Neural cell (in vitro differentiated cells): ENCODE data around the gene RPUSD1. TPM values are rescaled to one million over a fixed set of nuclear protein-coding genes. Genes with fewer than 3 reads are reported as not detected.

ENCODE experiments used
- H2AFZ ChIP-seq: fragments of 200-600, 300-800 bp; sonication (generic), shearing (Covaris generic); 2 replicates; pipeline ENCODE4 v1.6.0; 2014; ENCODE audit warnings: low read depth, mild to moderate bottlenecking, antibody characterized with exemption, low read length, moderate library complexity
- H3F3A ChIP-seq: fragments of 200-600 bp; shearing (Covaris generic); 2 replicates; pipeline ENCODE4 v1.6.1; 2016; ENCODE audit warnings: mild to moderate bottlenecking, moderate library complexity, mixed read lengths, antibody characterized with exemption, low read length; ENCODE audit not compliant: insufficient read depth, poor library complexity, severe bottlenecking
- H3K27ac ChIP-seq: fragments of 200-600, 300-800 bp; sonication (generic), shearing (Covaris generic); 2 replicates; pipeline ENCODE4 v1.5.1; 2014; ENCODE audit warnings: mild to moderate bottlenecking, low read length, moderate library complexity
- H3K27me3 ChIP-seq: fragments of 300-800, 200-600 bp; sonication (generic), shearing (Covaris generic); 2 replicates; pipeline ENCODE4 v1.6.0; 2014; ENCODE audit warnings: mild to moderate bottlenecking, low read depth, low read length, moderate library complexity; ENCODE audit not compliant: insufficient read depth
- H3K36me3 ChIP-seq: fragments of 300-800, 200-600 bp; sonication (generic), shearing (Covaris generic); 2 replicates; pipeline ENCODE4 v1.5.1; 2014; ENCODE audit warnings: mild to moderate bottlenecking, antibody characterized with exemption, low read length, moderate library complexity; ENCODE audit not compliant: insufficient read depth
- H3K4me2 ChIP-seq: fragments of 300-800, 200-600 bp; sonication (generic), shearing (Covaris generic); 2 replicates; pipeline ENCODE4 v1.6.0; 2014; ENCODE audit warnings: mild to moderate bottlenecking, low read length
- H3K4me3 ChIP-seq: fragments of 300-800, 200-600 bp; sonication (generic), shearing (Covaris generic); 2 replicates; pipeline ENCODE4 v1.5.1; 2014; ENCODE audit warnings: mild to moderate bottlenecking, low read length, moderate library complexity
- H3K79me2 ChIP-seq: fragments of 200-600 bp; shearing (Covaris generic); replicated peaks from 2 replicates; pipeline ENCODE4 v1.6.0; 2014; ENCODE audit warnings: mild to moderate bottlenecking, low read length, moderate library complexity; ENCODE audit not compliant: insufficient read depth
- H3K9ac ChIP-seq: fragments of 300-800, 200-600 bp; sonication (generic), shearing (Covaris generic); 2 replicates; pipeline ENCODE4 v1.6.1; 2016; ENCODE audit warnings: mild to moderate bottlenecking, low read length, mixed read lengths
- H3K9me2 ChIP-seq: fragments of 200-600 bp; shearing (Covaris generic); 2 replicates; pipeline ENCODE4 v1.6.1; 2016; ENCODE audit warnings: mild to moderate bottlenecking, low read length, mixed read lengths; ENCODE audit not compliant: insufficient read depth
- H3K9me3 ChIP-seq: fragments of 200-600, 300-800 bp; sonication (generic), shearing (Covaris generic); 2 replicates; pipeline ENCODE4 v1.6.1; 2016; ENCODE audit warnings: mild to moderate bottlenecking, mixed run types, low read length, moderate library complexity, mixed read lengths
- H4K20me1 ChIP-seq: fragments of 200-600 bp; shearing (Covaris generic); 2 replicates; pipeline ENCODE4 v1.6.1; 2016; ENCODE audit warnings: mild to moderate bottlenecking, mixed run types; ENCODE audit not compliant: insufficient read depth
- CTCF ChIP-seq: fragments of 450-650 bp; IDR thresholded peaks from 2 replicates; pipeline ENCODE4 v1.5.1; 2014; ENCODE audit warnings: antibody characterized with exemption, mild to moderate bottlenecking, moderate library complexity; ENCODE audit not compliant: poor library complexity, severe bottlenecking
- EP300 ChIP-seq: fragments of 450-650 bp; conservative IDR thresholded peaks from 2 replicates; pipeline ENCODE4 v1.6.1; 2014; ENCODE audit warnings: antibody characterized with exemption, mild to moderate bottlenecking, moderate library complexity; ENCODE audit not compliant: poor library complexity, severe bottlenecking
- EZH2 ChIP-seq: fragments of 200-600, 300-800 bp; shearing (Covaris generic), sonication (generic); IDR thresholded peaks from 2 replicates; pipeline ENCODE4 v1.6.1; 2014; ENCODE audit warnings: antibody characterized with exemption, low read length, borderline replicate concordance, mild to moderate bottlenecking; ENCODE audit not compliant: insufficient read depth, poor library complexity, severe bottlenecking
- MXI1 ChIP-seq: fragments of 450-650 bp; conservative IDR thresholded peaks from 2 replicates; pipeline ENCODE4 v1.6.1; 2014; ENCODE audit warnings: antibody characterized with exemption, mild to moderate bottlenecking; ENCODE audit not compliant: poor library complexity, severe bottlenecking
- POLR2AphosphoS5 ChIP-seq: IDR thresholded peaks from 2 replicates; pipeline ENCODE4 v1.6.1; 2012
- RAD21 ChIP-seq: fragments of 450-650 bp; conservative IDR thresholded peaks from 2 replicates; pipeline ENCODE4 v1.6.1; 2014; ENCODE audit warnings: antibody characterized with exemption, mild to moderate bottlenecking, moderate library complexity
- REST ChIP-seq: IDR thresholded peaks from 2 replicates; pipeline ENCODE4 v1.6.1; 2012; ENCODE audit warnings: borderline replicate concordance
- SMC3 ChIP-seq: fragments of 450-650 bp; conservative IDR thresholded peaks from 2 replicates; pipeline ENCODE4 v1.6.1; 2014; ENCODE audit warnings: antibody characterized with exemption, mild to moderate bottlenecking, moderate library complexity; ENCODE audit not compliant: poor library complexity
- TAF1 ChIP-seq: IDR thresholded peaks from 2 replicates; pipeline ENCODE4 v1.6.1; 2012; ENCODE audit warnings: low read depth
- polyA plus RNA-seq: library from polyadenylated mRNA; depleted of rRNA; stranded (reverse); fragments of >200 nt; gene quantifications from 2 replicates; pipeline ENCODE4 v1.2.3, GENCODE V29; 2014

The RPUSD1 gene
- polyA plus RNA-seq, 1 donor from 2014 or later = 42.4 TPM

- H3K9me2 ChIP-seq = no peaks in the 10 kb centered on the region
- no peaks in the 10 kb centered on the region for H3K79me2 ChIP-seq
- no peaks in the 10 kb centered on the region for H3F3A ChIP-seq
- no peak for TF ChIP-seq RAD21
- no peak for TF ChIP-seq POLR2AphosphoS5
- TF ChIP-seq REST = no peak
- no peak for TF ChIP-seq SMC3
- no peak for TF ChIP-seq MXI1
- TF ChIP-seq EP300 = no peak
- no peak for TF ChIP-seq CTCF
- TF ChIP-seq TAF1 = no peak
- TF ChIP-seq EZH2 = no peak
- H3K27me3 ChIP-seq = no peaks in the 10 kb centered on the region
- H3K4me2 ChIP-seq = no peak overlapping the region
- no peaks in the 10 kb centered on the region for H3K36me3 ChIP-seq
- H4K20me1 ChIP-seq = no peaks in the 10 kb centered on the region
- no peak overlapping the region for H3K4me3 ChIP-seq
- H3K9me3 ChIP-seq = no peaks in the 10 kb centered on the region
- H3K27ac ChIP-seq = no peak overlapping the region
- no peak overlapping the region for H3K9ac ChIP-seq
- H2AFZ ChIP-seq = no peak overlapping the region
Measured at GRCh38 chr16:767743-768235, 20.4 kb downstream of the RPUSD1 start.

GRCh38 chr16:766820-767640 is 21.2 kb downstream of the RPUSD1 start:
- H3K27ac ChIP-seq = no peak overlapping the region
- H3K36me3 ChIP-seq = no peaks in the 10 kb centered on the region
- no peaks in the 10 kb centered on the region for H3K9me3 ChIP-seq
- H3K4me2 ChIP-seq = no peak overlapping the region
- no peak overlapping the region for H3K4me3 ChIP-seq
- no peaks in the 10 kb centered on the region for H3K79me2 ChIP-seq
- H3F3A ChIP-seq = no peaks in the 10 kb centered on the region
- no peak for TF ChIP-seq SMC3
- TF ChIP-seq CTCF = no peak
- no peak for TF ChIP-seq RAD21
- TF ChIP-seq MXI1 = no peak
- no peak for TF ChIP-seq EP300
- no peak for TF ChIP-seq EZH2
- TF ChIP-seq POLR2AphosphoS5 = no peak
- TF ChIP-seq REST = no peak
- no peak for TF ChIP-seq TAF1
- no peak overlapping the region for H2AFZ ChIP-seq
- no peaks in the 10 kb centered on the region for H3K27me3 ChIP-seq
- no peak overlapping the region for H3K9ac ChIP-seq
- no peaks in the 10 kb centered on the region for H4K20me1 ChIP-seq
- H3K9me2 ChIP-seq = no peaks in the 10 kb centered on the region
